ENCODE data around the gene CIRBP.

DNA sequence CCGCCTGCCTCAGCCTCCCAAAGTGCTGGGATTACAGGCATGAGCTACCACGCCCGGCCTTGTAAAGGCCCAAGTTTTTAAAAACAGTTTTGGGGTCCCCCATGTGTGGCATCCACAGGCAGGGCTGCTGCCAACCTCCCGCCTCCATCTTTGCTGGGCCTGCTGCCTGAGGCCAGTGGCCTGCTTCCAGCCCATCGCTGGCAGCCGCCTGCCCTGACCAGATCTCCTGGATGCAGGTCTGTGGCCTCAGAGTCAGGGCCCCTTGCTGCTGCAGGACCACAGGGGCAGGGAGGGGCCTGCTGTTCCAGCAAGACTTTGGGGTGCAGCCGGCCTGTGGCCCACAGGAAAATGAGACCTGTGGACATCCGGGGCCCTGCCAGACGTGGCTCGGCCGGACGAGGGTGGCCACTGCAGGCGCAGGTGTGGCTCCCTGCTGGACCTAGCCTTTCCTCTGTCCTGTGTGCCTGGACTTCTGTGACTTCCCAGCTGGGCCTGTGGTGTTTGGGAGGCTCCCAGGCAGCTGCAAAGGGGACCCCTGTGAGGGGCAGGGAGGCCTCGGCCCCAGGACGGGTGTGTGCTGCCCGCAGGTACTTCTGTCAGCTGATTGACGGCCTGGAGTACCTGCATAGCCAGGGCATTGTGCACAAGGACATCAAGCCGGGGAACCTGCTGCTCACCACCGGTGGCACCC lies 49.2 kb upstream of the CIRBP start:
- TF ChIP-seq, protein P1, sequence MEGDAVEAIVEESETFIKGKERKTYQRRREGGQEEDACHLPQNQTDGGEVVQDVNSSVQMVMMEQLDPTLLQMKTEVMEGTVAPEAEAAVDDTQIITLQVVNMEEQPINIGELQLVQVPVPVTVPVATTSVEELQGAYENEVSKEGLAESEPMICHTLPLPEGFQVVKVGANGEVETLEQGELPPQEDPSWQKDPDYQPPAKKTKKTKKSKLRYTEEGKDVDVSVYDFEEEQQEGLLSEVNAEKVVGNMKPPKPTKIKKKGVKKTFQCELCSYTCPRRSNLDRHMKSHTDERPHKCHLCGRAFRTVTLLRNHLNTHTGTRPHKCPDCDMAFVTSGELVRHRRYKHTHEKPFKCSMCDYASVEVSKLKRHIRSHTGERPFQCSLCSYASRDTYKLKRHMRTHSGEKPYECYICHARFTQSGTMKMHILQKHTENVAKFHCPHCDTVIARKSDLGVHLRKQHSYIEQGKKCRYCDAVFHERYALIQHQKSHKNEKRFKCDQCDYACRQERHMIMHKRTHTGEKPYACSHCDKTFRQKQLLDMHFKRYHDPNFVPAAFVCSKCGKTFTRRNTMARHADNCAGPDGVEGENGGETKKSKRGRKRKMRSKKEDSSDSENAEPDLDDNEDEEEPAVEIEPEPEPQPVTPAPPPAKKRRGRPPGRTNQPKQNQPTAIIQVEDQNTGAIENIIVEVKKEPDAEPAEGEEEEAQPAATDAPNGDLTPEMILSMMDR (IDR thresholded peaks at IDR 0.05) = no peak
- no peak for TF ChIP-seq POLR2A (IDR thresholded peaks at IDR 0.05)

All from Peyer's patch (tissue), 4 donors.